HCT116 (cell line): ENCODE measurements around the gene ACYP2.

Source experiments
- ATF3 ChIP-seq: IDR thresholded peaks from 2 replicates; pipeline ENCODE4 v1.6.1; 2012
- CEBPB ChIP-seq: IDR thresholded peaks from 2 replicates; pipeline ENCODE4 v1.6.1; 2012; ENCODE audit warnings: low read depth
- CTCF ChIP-seq, 3 experiments: fragments of 200-600 bp in 1 of 3; sonication (generic) in 1 of 3; IDR thresholded peaks in 2 of 3; conservative IDR thresholded peaks in 1 of 3; 2 replicates each; pipeline ENCODE4 v1.5.1; 2012 to 2017; ENCODE audit warnings: low read depth in 2 of 3, low read length in 2 of 3, antibody characterized with exemption in 1 of 3, borderline replicate concordance in 1 of 3, control low read depth in 1 of 3, mild to moderate bottlenecking in 1 of 3, mixed read lengths in 1 of 3, mixed run types in 1 of 3, moderate library complexity in 1 of 3; ENCODE audit not compliant: insufficient read depth in 1 of 3
- EZH2 ChIP-seq: fragments of 200-600 bp; sonication (generic); IDR thresholded peaks from 2 replicates; pipeline ENCODE4 v1.6.1; 2017; ENCODE audit warnings: antibody characterized with exemption, mixed run types
- EZH2phosphoT487 ChIP-seq: fragments of 200-600 bp; IDR thresholded peaks from 2 replicates; pipeline ENCODE4 v1.6.1; 2018; ENCODE audit warnings: antibody characterized with exemption, borderline replicate concordance
- JUND ChIP-seq: IDR thresholded peaks from 2 replicates; pipeline ENCODE4 v1.6.1; 2012
- REST ChIP-seq: IDR thresholded peaks from 2 replicates; pipeline ENCODE4 v1.6.1; 2012; ENCODE audit warnings: low read depth
- YY1 ChIP-seq: IDR thresholded peaks from 2 replicates; pipeline ENCODE4 v1.6.1; 2011; ENCODE audit warnings: low read length, low read depth, moderate library complexity, mild to moderate bottlenecking; ENCODE audit not compliant: insufficient replicate concordance; ENCODE audit errors: extremely low read depth

GRCh38 chr2:54350426-54350825, 235.0 kb downstream of the ACYP2 start:
- TF ChIP-seq JUND, result no peak
- TF ChIP-seq REST, result no peak
- TF ChIP-seq CTCF (IDR thresholded peaks at IDR 0.05 in 2 of 3, conservative IDR thresholded peaks at IDR 0.05 in 1 of 3; ENCODE audit: borderline replicate concordance in 1 of 3, insufficient read depth in 1 of 3, low read depth in 2 of 3, low read length in 2 of 3), result no peak
- no peak for TF ChIP-seq EZH2
- TF ChIP-seq EZH2phosphoT487, result no peak
- TF ChIP-seq YY1, result no peak
- TF ChIP-seq CEBPB, result no peak
- no peak for TF ChIP-seq ATF3
